Measurements from ENCODE around the gene PIP.

PIP gene

DNA sequence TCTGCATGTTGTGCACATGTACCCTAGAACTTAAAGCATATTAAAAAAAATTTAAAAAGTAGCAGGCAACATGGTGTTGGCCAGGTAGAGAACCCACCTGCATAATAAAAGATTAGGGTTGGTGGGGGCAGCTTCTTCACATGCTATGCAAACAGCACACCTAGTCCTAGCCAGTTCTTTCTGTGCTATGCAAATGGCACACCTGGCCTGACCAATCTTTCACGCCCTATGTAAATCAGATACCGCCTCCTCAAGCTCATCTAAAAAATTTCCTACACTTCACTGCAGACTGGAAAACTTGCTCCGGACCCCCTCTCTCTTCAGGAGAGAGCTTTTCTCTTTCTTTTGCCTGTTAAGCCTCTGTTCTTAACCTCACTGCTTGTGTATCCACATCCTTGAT lies 14.5 kb upstream of the PIP start:
- TF ChIP-seq REST (IDR thresholded peaks at IDR 0.05; ENCODE audit: insufficient read depth in 1 of 2, low read depth in 2 of 2, low read length in 2 of 2) (no peak), SIN3A (IDR thresholded peaks at IDR 0.05; ENCODE audit: borderline replicate concordance, insufficient read depth, low read length) (no peak), TAF1 (IDR thresholded peaks at IDR 0.05; ENCODE audit: borderline replicate concordance, insufficient read depth, low read length) (no peak), POLR2AphosphoS5 (IDR thresholded peaks at IDR 0.05; ENCODE audit: low read depth, low read length) (no peak), FOXP2 (optimal IDR thresholded peaks at IDR 0.05; ENCODE audit: borderline replicate concordance, extremely low read depth, extremely low read length, insufficient read depth) (no peak)

DNA sequence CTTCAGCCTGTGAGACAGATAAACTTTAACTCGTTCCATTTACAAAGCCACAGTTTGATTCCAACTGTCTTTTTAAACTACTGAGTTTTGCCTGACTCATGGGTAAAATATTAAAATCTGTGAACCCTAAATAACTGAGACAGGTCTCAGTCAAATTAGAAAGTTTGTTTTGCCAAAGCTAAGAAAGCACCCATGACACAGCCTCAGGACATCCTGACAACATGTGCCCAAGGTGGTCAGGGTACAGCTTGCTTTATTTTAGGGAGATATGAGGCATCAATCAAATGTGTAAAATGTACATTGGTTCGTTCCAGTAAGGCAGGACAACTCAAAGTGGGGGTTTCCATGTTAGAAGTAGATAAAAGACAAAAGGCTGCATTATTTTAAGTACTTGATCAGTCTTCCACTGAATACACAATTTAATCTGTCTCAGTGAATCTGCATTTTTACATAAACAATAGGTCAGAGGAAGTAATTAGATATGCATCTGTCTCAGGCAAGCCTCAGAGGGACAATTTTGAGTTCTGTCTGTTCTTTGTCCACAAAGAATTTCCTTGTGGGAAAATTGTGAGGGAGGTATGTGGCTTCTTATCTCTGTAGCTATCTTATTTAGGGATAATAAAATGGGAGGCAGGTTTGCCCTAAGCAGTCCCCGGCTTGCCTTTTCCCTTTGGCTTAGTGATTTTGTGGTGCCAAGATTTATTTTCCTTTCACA lies 11.0 kb upstream of the PIP start:
- no peak for TF ChIP-seq TAF1 (IDR thresholded peaks at IDR 0.05; ENCODE audit: borderline replicate concordance, insufficient read depth, low read length)
- TF ChIP-seq FOXP2 (optimal IDR thresholded peaks at IDR 0.05; ENCODE audit: borderline replicate concordance, extremely low read depth, extremely low read length, insufficient read depth) = no peak
- TF ChIP-seq SIN3A (IDR thresholded peaks at IDR 0.05; ENCODE audit: borderline replicate concordance, insufficient read depth, low read length) = no peak
- TF ChIP-seq REST (IDR thresholded peaks at IDR 0.05; ENCODE audit: insufficient read depth in 1 of 2, low read depth in 2 of 2, low read length in 2 of 2) = no peak
- no peak for TF ChIP-seq POLR2AphosphoS5 (IDR thresholded peaks at IDR 0.05; ENCODE audit: low read depth, low read length)

DNA sequence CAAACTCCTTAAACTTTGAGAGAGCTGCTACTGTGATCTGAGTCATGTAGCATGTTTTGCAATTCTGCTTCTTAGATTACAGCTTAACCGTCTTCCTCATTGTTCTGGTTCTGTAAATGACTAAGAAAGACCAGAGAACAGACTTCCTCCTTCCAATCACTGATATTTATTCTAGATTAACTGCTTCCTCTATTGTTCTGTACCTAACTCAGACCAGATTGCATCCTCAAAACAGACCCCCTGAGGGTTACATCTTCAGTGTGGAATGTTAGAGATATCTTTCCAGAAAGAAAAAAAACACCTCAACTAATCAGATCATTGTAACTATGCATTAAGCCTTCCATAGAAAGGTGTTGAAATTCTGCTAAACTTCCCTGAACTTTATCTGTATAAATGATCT lies 5.7 kb upstream of the PIP start:
- no peak for TF ChIP-seq SIN3A (IDR thresholded peaks at IDR 0.05; ENCODE audit: borderline replicate concordance, insufficient read depth, low read length)

GRCh38 chr7:143129051-143129450 lies 2.8 kb upstream of the PIP start:
- TF ChIP-seq TAF1 (IDR thresholded peaks at IDR 0.05; ENCODE audit: borderline replicate concordance, insufficient read depth, low read length) (no peak), FOXP2 (optimal IDR thresholded peaks at IDR 0.05; ENCODE audit: borderline replicate concordance, extremely low read depth, extremely low read length, insufficient read depth) (no peak), POLR2AphosphoS5 (IDR thresholded peaks at IDR 0.05; ENCODE audit: low read depth, low read length) (no peak), SIN3A (IDR thresholded peaks at IDR 0.05; ENCODE audit: borderline replicate concordance, insufficient read depth, low read length) (no peak), REST (IDR thresholded peaks at IDR 0.05; ENCODE audit: insufficient read depth in 1 of 2, low read depth in 2 of 2, low read length in 2 of 2) (no peak)

DNA sequence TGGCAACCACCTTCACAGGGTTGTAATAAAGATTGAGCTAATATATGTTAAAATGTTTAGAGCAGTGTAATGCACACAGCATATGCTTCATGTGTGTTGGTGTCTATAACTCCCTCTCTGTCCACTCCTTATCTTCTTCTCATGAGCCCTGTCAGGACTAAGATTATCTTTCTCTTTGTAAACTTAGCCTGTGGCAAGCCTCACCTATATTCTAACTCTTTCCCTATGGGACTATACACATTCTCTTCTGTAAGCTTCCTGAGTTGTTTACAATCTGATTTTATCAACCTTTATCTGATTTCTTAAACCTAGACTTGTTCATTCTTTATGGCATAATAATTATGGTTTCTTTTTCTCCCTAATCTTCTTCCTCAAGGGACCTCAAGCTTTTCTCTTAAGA lies 2.4 kb upstream of the PIP start:
- no peak for TF ChIP-seq POLR2AphosphoS5 (IDR thresholded peaks at IDR 0.05; ENCODE audit: low read depth, low read length)
- no peak for TF ChIP-seq FOXP2 (optimal IDR thresholded peaks at IDR 0.05; ENCODE audit: borderline replicate concordance, extremely low read depth, extremely low read length, insufficient read depth)

GRCh38 chr7:143130541-143130940 lies 1.3 kb upstream of the PIP start:
- TF ChIP-seq REST (IDR thresholded peaks at IDR 0.05; ENCODE audit: insufficient read depth in 1 of 2, low read depth in 2 of 2, low read length in 2 of 2) (no peak), SIN3A (IDR thresholded peaks at IDR 0.05; ENCODE audit: borderline replicate concordance, insufficient read depth, low read length) (no peak), TAF1 (IDR thresholded peaks at IDR 0.05; ENCODE audit: borderline replicate concordance, insufficient read depth, low read length) (no peak), POLR2AphosphoS5 (IDR thresholded peaks at IDR 0.05; ENCODE audit: low read depth, low read length) (no peak), FOXP2 (optimal IDR thresholded peaks at IDR 0.05; ENCODE audit: borderline replicate concordance, extremely low read depth, extremely low read length, insufficient read depth) (no peak)

All from PFSK-1 (cell line).